ENCODE results near the gene SMARCA5. TPM values are rescaled to one million over a fixed set of nuclear protein-coding genes. Genes with fewer than 3 reads are reported as not detected.
"Not testable (repeated sequence)": the region's sequence is repeated elsewhere in the genome, so short reads cannot be mapped to it uniquely, and the experiment has no call there.

SMARCA5 gene
- total and polyA plus RNA-seq, 5 donors: 14.9 to 39.0 (median 30.3) TPM

- 94% methylated on average over 1 of the region's 1 CpG for WGBS
- Histone ChIP-seq H3K4me3 (ENCODE audit: low read length) (no peak overlapping the region), H3K27me3 (ENCODE audit: control insufficient read depth, insufficient read depth) (no peaks in the 10 kb centered on the region), H3K27ac (ENCODE audit: low read length) (no peak overlapping the region), H3K4me1 (ENCODE audit: control insufficient read depth, insufficient read depth, low read length) (no peaks in the 10 kb centered on the region), H3K9me3 (ENCODE audit: control insufficient read depth, low read length) (no peaks in the 10 kb centered on the region)
- DNase-seq: no peak
- ATAC-seq: no peak
- intact Hi-C loops (cut with DNase I): no loop called here
Observed at GRCh38 chr4:143506031-143506430, 7.5 kb upstream of the SMARCA5 start.

- no peaks in the 10 kb centered on the region for H3K9me3 ChIP-seq (ENCODE audit: control insufficient read depth, low read length)
- no peaks in the 10 kb centered on the region for H3K4me1 ChIP-seq (ENCODE audit: control insufficient read depth, insufficient read depth, low read length)
- no peak overlapping the region for H3K4me3 ChIP-seq (ENCODE audit: low read length)
- no peaks in the 10 kb centered on the region for H3K27me3 ChIP-seq (ENCODE audit: control insufficient read depth, insufficient read depth)
- DNase-seq (no peak), ATAC-seq (no peak)
- intact Hi-C loops (cut with DNase I): no loop called here
- no peak overlapping the region for H3K27ac ChIP-seq (ENCODE audit: low read length)
- WGBS: 94% methylated on average over 7 of the region's 7 CpGs
Observed at GRCh38 chr4:143511906-143512305, 1.6 kb upstream of the SMARCA5 start.

GRCh38 chr4:143512978-143513313 is 556 bp upstream of the SMARCA5 start:
- ATAC-seq (peak; percentile 52 to 61), DNase-seq (no peak)
- Histone ChIP-seq H3K4me3 (ENCODE audit: low read length) (peak overlapping the region; percentile 59), H3K27ac (ENCODE audit: low read length) (peak overlapping the region; percentile 88), H3K9me3 (ENCODE audit: control insufficient read depth, low read length) (no peaks in the 10 kb centered on the region), H3K4me1 (ENCODE audit: control insufficient read depth, insufficient read depth, low read length) (no peaks in the 10 kb centered on the region), H3K27me3 (ENCODE audit: control insufficient read depth, insufficient read depth) (no peaks in the 10 kb centered on the region)
- under 1% methylated on average over 18 of the region's 18 CpGs for WGBS
- intact Hi-C loops (cut with DNase I): no loop called here

GRCh38 chr4:143514169-143514495 is 630 bp downstream of the SMARCA5 start:
- no peaks in the 10 kb centered on the region for H3K27me3 ChIP-seq (ENCODE audit: control insufficient read depth, insufficient read depth)
- no peak for DNase-seq
- no peaks in the 10 kb centered on the region for H3K4me1 ChIP-seq (ENCODE audit: control insufficient read depth, insufficient read depth, low read length)
- under 1% methylated on average over 13 of the region's 13 CpGs for WGBS
- no peak for ATAC-seq
- no peaks in the 10 kb centered on the region for H3K9me3 ChIP-seq (ENCODE audit: control insufficient read depth, low read length)
- H3K27ac ChIP-seq (ENCODE audit: low read length): peak overlapping the region; percentile 97
- peak overlapping the region; percentile 59 for H3K4me3 ChIP-seq (ENCODE audit: low read length)
- intact Hi-C loops (cut with DNase I): no loop called here

- no peaks in the 10 kb centered on the region for H3K27me3 ChIP-seq (ENCODE audit: control insufficient read depth, insufficient read depth)
- H3K4me3 ChIP-seq (ENCODE audit: low read length): peak overlapping the region; percentile 59
- ATAC-seq (peak; percentile 27 to 58), DNase-seq (peak; percentile 51 to 75 (median 68))
- intact Hi-C loops (cut with DNase I): no loop called here
- H3K27ac ChIP-seq (ENCODE audit: low read length): peak overlapping the region; percentile 97
- H3K9me3 ChIP-seq (ENCODE audit: control insufficient read depth, low read length): no peaks in the 10 kb centered on the region
- H3K4me1 ChIP-seq (ENCODE audit: control insufficient read depth, insufficient read depth, low read length): no peaks in the 10 kb centered on the region
- WGBS: under 1% methylated on average over 18 of the region's 18 CpGs
Observed at GRCh38 chr4:143514497-143514896, 995 bp downstream of the SMARCA5 start.

GRCh38 chr4:143514901-143515300 is 1.4 kb downstream of the SMARCA5 start:
- Histone ChIP-seq H3K27me3 (ENCODE audit: control insufficient read depth, insufficient read depth) (no peaks in the 10 kb centered on the region), H3K4me1 (ENCODE audit: control insufficient read depth, insufficient read depth, low read length) (no peaks in the 10 kb centered on the region), H3K9me3 (ENCODE audit: control insufficient read depth, low read length) (no peaks in the 10 kb centered on the region), H3K4me3 (ENCODE audit: low read length) (peak overlapping the region; percentile 59), H3K27ac (ENCODE audit: low read length) (peak overlapping the region; percentile 97)
- WGBS: 8% methylated on average over 5 of the region's 5 CpGs
- ATAC-seq: no peak
- intact Hi-C loops (cut with DNase I): no loop called here
- DNase-seq: no peak

GRCh38 chr4:143515905-143516304 is 2.4 kb downstream of the SMARCA5 start:
- ATAC-seq (no peak), DNase-seq (no peak)
- Histone ChIP-seq H3K4me1 (ENCODE audit: control insufficient read depth, insufficient read depth, low read length) (no peaks in the 10 kb centered on the region), H3K9me3 (ENCODE audit: control insufficient read depth, low read length) (no peaks in the 10 kb centered on the region), H3K4me3 (ENCODE audit: low read length) (peak overlapping the region; percentile 59), H3K27ac (ENCODE audit: low read length) (no peak overlapping the region), H3K27me3 (ENCODE audit: control insufficient read depth, insufficient read depth) (no peaks in the 10 kb centered on the region)
- intact Hi-C loops (cut with DNase I): no loop called here

GRCh38 chr4:143517764-143518163 is 4.3 kb downstream of the SMARCA5 start:
- no peak overlapping the region for H3K4me3 ChIP-seq (ENCODE audit: low read length)
- no peaks in the 10 kb centered on the region for H3K9me3 ChIP-seq (ENCODE audit: control insufficient read depth, low read length)
- intact Hi-C loops (cut with DNase I): no loop called here
- 84% methylated on average over 2 of the region's 2 CpGs for WGBS
- ATAC-seq (no peak), DNase-seq (no peak)
- H3K27ac ChIP-seq (ENCODE audit: low read length): no peak overlapping the region
- H3K4me1 ChIP-seq (ENCODE audit: control insufficient read depth, insufficient read depth, low read length): no peaks in the 10 kb centered on the region
- no peaks in the 10 kb centered on the region for H3K27me3 ChIP-seq (ENCODE audit: control insufficient read depth, insufficient read depth)

- Histone ChIP-seq H3K4me1 (ENCODE audit: control insufficient read depth, insufficient read depth, low read length) (no peaks in the 10 kb centered on the region), H3K27me3 (ENCODE audit: control insufficient read depth, insufficient read depth) (no peaks in the 10 kb centered on the region), H3K4me3 (ENCODE audit: low read length) (no peak overlapping the region), H3K27ac (ENCODE audit: low read length) (no peak overlapping the region), H3K9me3 (ENCODE audit: control insufficient read depth, low read length) (no peaks in the 10 kb centered on the region)
- ATAC-seq (no peak), DNase-seq (no peak)
- WGBS: 92% methylated on average over 4 of the region's 4 CpGs
- intact Hi-C loops (cut with DNase I): no loop called here
Observed at GRCh38 chr4:143524211-143524610, 10.7 kb downstream of the SMARCA5 start.

- ATAC-seq; H3K4me1 ChIP-seq (ENCODE audit: control insufficient read depth, insufficient read depth, low read length); intact Hi-C loops (cut with DNase I); DNase-seq; H3K27me3 ChIP-seq (ENCODE audit: control insufficient read depth, insufficient read depth); H3K4me3 ChIP-seq (ENCODE audit: low read length); H3K9me3 ChIP-seq (ENCODE audit: control insufficient read depth, low read length); H3K27ac ChIP-seq (ENCODE audit: low read length): not testable (repeated sequence)
- 91% methylated on average over 4 of the region's 4 CpGs for WGBS
Observed at GRCh38 chr4:143528046-143528445, 14.5 kb downstream of the SMARCA5 start.

GRCh38 chr4:143531380-143531779 is 17.9 kb downstream of the SMARCA5 start:
- Histone ChIP-seq H3K4me1 (ENCODE audit: control insufficient read depth, insufficient read depth, low read length) (no peaks in the 10 kb centered on the region), H3K9me3 (ENCODE audit: control insufficient read depth, low read length) (no peaks in the 10 kb centered on the region), H3K27me3 (ENCODE audit: control insufficient read depth, insufficient read depth) (no peaks in the 10 kb centered on the region), H3K27ac (ENCODE audit: low read length) (no peak overlapping the region), H3K4me3 (ENCODE audit: low read length) (no peak overlapping the region)
- 31% methylated on average over 1 of the region's 1 CpG for WGBS
- intact Hi-C loops (cut with DNase I): no loop called here
- DNase-seq (no peak), ATAC-seq (peak in 1 of 2 donors; percentile 39)

- WGBS: 78% methylated on average over 2 of the region's 2 CpGs
- no peak for ATAC-seq
Observed at GRCh38 chr4:143531788-143532491, 18.4 kb downstream of the SMARCA5 start.

More at GRCh38 chr4:143531788-143532491, 18.4 kb downstream of the SMARCA5 start:
- H3K27me3 ChIP-seq (ENCODE audit: control insufficient read depth, insufficient read depth): no peaks in the 10 kb centered on the region
- H3K4me1 ChIP-seq (ENCODE audit: control insufficient read depth, insufficient read depth, low read length): no peaks in the 10 kb centered on the region
- intact Hi-C loops (cut with DNase I): no loop called here
- H3K9me3 ChIP-seq (ENCODE audit: control insufficient read depth, low read length): no peaks in the 10 kb centered on the region
- H3K4me3 ChIP-seq (ENCODE audit: low read length): no peak overlapping the region
- no peak overlapping the region for H3K27ac ChIP-seq (ENCODE audit: low read length)
- no peak for DNase-seq

Measured in right cardiac atrium (tissue), 5 donors.